ENCODE measurements around the gene MMP19. TPM values are rescaled to one million over a fixed set of nuclear protein-coding genes. Genes with fewer than 3 reads are reported as not detected.

The MMP19 gene
- total RNA-seq, 2 donors from 2014 or later: 0.40 to 2.1 TPM

GRCh38 chr12:55844961-55845360, 2.2 kb upstream of the MMP19 start:
- no peak for DNase-seq
- Mint-ChIP-seq H3K4me1 (peaks cover 9% of the 10 kb centered on the region), H3K9me3 (no peaks in the 10 kb centered on the region), H3K27ac (no peak overlapping the region), H3K36me3 (ENCODE audit: low read depth) (no peaks in the 10 kb centered on the region), H3K4me3 (no peak overlapping the region), H3K27me3 (ENCODE audit: insufficient read depth) (peaks cover 1% of the 10 kb centered on the region)
- no peak overlapping the region for H3K9ac ChIP-seq (ENCODE audit: extremely low read depth, low read length, poor library complexity, severe bottlenecking)
- no peaks in the 10 kb centered on the region for H3K9me3 ChIP-seq (ENCODE audit: control insufficient read depth, low read length)
- peaks cover 5% of the 10 kb centered on the region for H3K4me1 ChIP-seq (ENCODE audit: control insufficient read depth, insufficient read depth, low read length)
- H3K27me3 ChIP-seq (ENCODE audit: control insufficient read depth, insufficient read depth, low read length, poor library complexity, severe bottlenecking): no peaks in the 10 kb centered on the region
- TF ChIP-seq CTCF (conservative IDR thresholded peaks at IDR 0.05): no peak
- no peaks in the 10 kb centered on the region for H3K36me3 ChIP-seq (ENCODE audit: control insufficient read depth, insufficient read depth, low read length)
- no peak overlapping the region for H3K4me3 ChIP-seq (ENCODE audit: low read length)
- no peak overlapping the region for H3K27ac ChIP-seq (ENCODE audit: low read depth, low read length)
- 80% methylated on average over 1 of the region's 4 CpGs; no CpG with 5 or more reads in 1 of the 2 experiments for WGBS, 2 experiments (ENCODE audit: insufficient coverage in 1 of 2, insufficient read length in 1 of 2)

GRCh38 chr12:55843431-55843830, 695 bp upstream of the MMP19 start:
- no peak for DNase-seq
- TF ChIP-seq CTCF (conservative IDR thresholded peaks at IDR 0.05): no peak
- no peaks in the 10 kb centered on the region for H3K27me3 Mint-ChIP-seq (ENCODE audit: insufficient read depth)
- Histone ChIP-seq H3K36me3 (ENCODE audit: control insufficient read depth, insufficient read depth, low read length) (no peaks in the 10 kb centered on the region), H3K9me3 (ENCODE audit: control insufficient read depth, low read length) (no peaks in the 10 kb centered on the region), H3K27me3 (ENCODE audit: control insufficient read depth, insufficient read depth, low read length, poor library complexity, severe bottlenecking) (no peaks in the 10 kb centered on the region), H3K27ac (ENCODE audit: low read depth, low read length) (no peak overlapping the region), H3K4me3 (ENCODE audit: low read length) (no peak overlapping the region), H3K4me1 (ENCODE audit: control insufficient read depth, insufficient read depth, low read length) (peaks cover 5% of the 10 kb centered on the region), H3K9ac (ENCODE audit: extremely low read depth, low read length, poor library complexity, severe bottlenecking) (no peak overlapping the region)
- H3K27ac Mint-ChIP-seq: no peak overlapping the region
- WGBS, 2 experiments (ENCODE audit: insufficient coverage in 1 of 2, insufficient read length in 1 of 2): 93 to 94% methylated on average over 3 to 4 of the region's 4 CpGs
- no peaks in the 10 kb centered on the region for H3K36me3 Mint-ChIP-seq (ENCODE audit: low read depth)
- no peaks in the 10 kb centered on the region for H3K9me3 Mint-ChIP-seq
- H3K4me1 Mint-ChIP-seq: peaks cover 9% of the 10 kb centered on the region
- no peak overlapping the region for H3K4me3 Mint-ChIP-seq

- Histone ChIP-seq H3K27me3 (ENCODE audit: control insufficient read depth, insufficient read depth, low read length, poor library complexity, severe bottlenecking) (no peaks in the 10 kb centered on the region), H3K27ac (ENCODE audit: low read depth, low read length) (no peak overlapping the region), H3K4me3 (ENCODE audit: low read length) (no peak overlapping the region), H3K4me1 (ENCODE audit: control insufficient read depth, insufficient read depth, low read length) (peaks cover 5% of the 10 kb centered on the region), H3K9me3 (ENCODE audit: control insufficient read depth, low read length) (no peaks in the 10 kb centered on the region), H3K36me3 (ENCODE audit: control insufficient read depth, insufficient read depth, low read length) (no peaks in the 10 kb centered on the region), H3K9ac (ENCODE audit: extremely low read depth, low read length, poor library complexity, severe bottlenecking) (no peak overlapping the region)
- no peak for DNase-seq
- no peaks in the 10 kb centered on the region for H3K27me3 Mint-ChIP-seq (ENCODE audit: insufficient read depth)
- no peak for TF ChIP-seq CTCF (conservative IDR thresholded peaks at IDR 0.05)
- H3K4me1 Mint-ChIP-seq: peaks cover 9% of the 10 kb centered on the region
- WGBS, 2 experiments (ENCODE audit: insufficient coverage in 1 of 2, insufficient read length in 1 of 2): 94 to 97% methylated on average over 8 to 11 of the region's 11 CpGs
- H3K36me3 Mint-ChIP-seq (ENCODE audit: low read depth): no peaks in the 10 kb centered on the region
- H3K27ac Mint-ChIP-seq: no peak overlapping the region
- H3K4me3 Mint-ChIP-seq: no peak overlapping the region
- H3K9me3 Mint-ChIP-seq: no peaks in the 10 kb centered on the region
Observed at GRCh38 chr12:55840581-55841351, 2.0 kb downstream of the MMP19 start.
